PC-3 (cell line): ENCODE data around the gene AP3B2. TPM values are rescaled to one million over a fixed set of nuclear protein-coding genes. Genes with fewer than 3 reads are reported as not detected.

Source experiments
- ATAC-seq: fragments of 200-7000 bp; cut with Tn5 transposase; 2 replicates; pipeline ENCODE4 v1.9.1; 2020; ENCODE audit warnings: mild to moderate bottlenecking, moderate library complexity
- BruUV-seq: library from RNA; stranded (reverse); fragments of 400-500 nt; replicated peaks from 2 replicates; lab custom pipeline; 2021; lab: Mats Ljungman, UMichigan
- CTCF ChIA-PET: fragments of 300-600 bp; sonication (Branson Sonifier 250); formaldehyde crosslinking; loops from one replicate; lab custom pipeline; 2022; ENCODE audit warnings: antibody characterized with exemption; lab: Charles Lee
- POLR2A ChIA-PET: fragments of 300-600 bp; sonication (Branson Sonifier 250); formaldehyde crosslinking; loops from one replicate; lab custom pipeline; 2022; ENCODE audit warnings: antibody characterized with exemption; ENCODE audit not compliant: unreplicated experiment; lab: Charles Lee
- DNase-seq: peaks from one replicate; pipeline ENCODE4 v3.0.0-alpha.2; 2015
- H2AFZ ChIP-seq: fragments of 300-600 bp; sonication (generic); 2 replicates; pipeline ENCODE4 v1.6.0; 2016; ENCODE audit warnings: antibody characterized with exemption, low read length
- H3F3A ChIP-seq: fragments of 300-600 bp; sonication (generic); one replicate; pipeline ENCODE4 v1.6.0; 2017; ENCODE audit warnings: antibody characterized with exemption, low read length, control low read depth, mild to moderate bottlenecking; ENCODE audit not compliant: unreplicated experiment
- H3K27ac ChIP-seq: fragments of 300-600 bp; sonication (generic); 2 replicates; pipeline ENCODE4 v1.5.1; 2016; ENCODE audit warnings: mild to moderate bottlenecking, low read length
- H3K27me3 ChIP-seq: fragments of 300-600 bp; sonication (generic); 2 replicates; pipeline ENCODE4 v1.6.1; 2016; ENCODE audit warnings: low read length, mixed read lengths
- H3K36me3 ChIP-seq: fragments of 300-600 bp; sonication (generic); 2 replicates; pipeline ENCODE4 v1.6.1; 2016; ENCODE audit warnings: low read depth, mixed run types, low read length, mixed read lengths
- H3K4me1 ChIP-seq: fragments of 300-600 bp; sonication (generic); 2 replicates; pipeline ENCODE4 v1.5.1; 2016; ENCODE audit warnings: low read length; ENCODE audit not compliant: insufficient read depth
- H3K4me2 ChIP-seq: fragments of 300-600 bp; sonication (generic); 2 replicates; pipeline ENCODE4 v1.6.0; 2016; ENCODE audit warnings: low read length
- H3K4me3 ChIP-seq: fragments of 300-600 bp; sonication (generic); 2 replicates; pipeline ENCODE4 v1.5.1; 2016; ENCODE audit warnings: mild to moderate bottlenecking, low read length, mixed read lengths
- H3K79me2 ChIP-seq: fragments of 300-600 bp; sonication (generic); 2 replicates; pipeline ENCODE4 v1.6.1; 2017; ENCODE audit warnings: low read length, mixed read lengths
- H3K9ac ChIP-seq: fragments of 300-600 bp; sonication (generic); 2 replicates; pipeline ENCODE4 v1.6.0; 2016; ENCODE audit warnings: mild to moderate bottlenecking, low read length
- H3K9me2 ChIP-seq: fragments of 300-600 bp; sonication (generic); replicated peaks from 2 replicates; pipeline ENCODE4 v1.6.1; 2016; ENCODE audit warnings: mixed run types, low read length, mixed read lengths
- H3K9me3 ChIP-seq: fragments of 300-600 bp; sonication (generic); 2 replicates; pipeline ENCODE4 v1.6.1; 2016; ENCODE audit warnings: low read length, mixed read lengths
- H4K20me1 ChIP-seq: fragments of 300-600 bp; sonication (generic); 2 replicates; pipeline ENCODE4 v1.6.1; 2016; ENCODE audit warnings: low read length, mixed read lengths
- EZH2 ChIP-seq: fragments of 300-600 bp; sonication (generic); IDR thresholded peaks from one replicate; pipeline ENCODE4 v1.6.1; 2017; ENCODE audit warnings: antibody characterized with exemption, mild to moderate bottlenecking, low read length; ENCODE audit not compliant: unreplicated experiment
- EZH2phosphoT487 ChIP-seq: fragments of 300-600 bp; sonication (generic); IDR thresholded peaks from 2 replicates; pipeline ENCODE4 v1.6.1; 2018; ENCODE audit warnings: mild to moderate bottlenecking, antibody characterized with exemption, low read length, borderline replicate concordance
- intact Hi-C: fragments of 100-400 bp; cut with micrococcal nuclease; formaldehyde crosslinking; loops from 2 replicates; pipeline ENCODE4 v1.9.0; 2023
- total RNA-seq: library from RNA; depleted of rRNA; stranded (reverse); fragments of >200 nt; gene quantifications from 2 replicates; pipeline ENCODE4 v1.2.3, GENCODE V29; 2014
- TF ChIP-seq, protein P1 (sequence below): fragments of 300-600 bp; sonication (generic); conservative IDR thresholded peaks from 2 replicates; pipeline ENCODE4 v1.5.1; 2017; ENCODE audit warnings: antibody characterized with exemption, low read depth, mild to moderate bottlenecking, low read length

Gene AP3B2
- total RNA-seq, 1 experiment from 2014 or later: 0.47 TPM

DNA sequence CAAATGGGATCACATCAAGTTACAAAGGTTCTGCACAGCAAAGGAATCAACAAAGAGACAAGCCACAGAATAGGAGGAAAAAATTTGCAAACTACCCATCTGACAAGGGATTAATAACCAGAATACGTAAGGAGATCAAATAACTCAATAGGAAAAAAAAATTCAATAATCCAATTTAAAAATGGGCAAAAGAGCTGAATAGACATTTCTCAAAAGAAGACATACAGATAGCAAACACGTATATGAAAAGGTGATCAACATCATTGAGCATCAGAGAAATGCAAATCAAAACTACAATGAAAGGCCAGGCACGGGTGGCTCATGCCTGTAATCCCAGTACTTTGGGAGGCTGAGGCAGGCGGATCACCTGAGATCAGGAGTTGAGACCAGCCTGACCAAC lies 39.0 kb downstream of the AP3B2 start:
- Histone ChIP-seq H3K9me2 (no peaks in the 10 kb centered on the region), H3K9ac (no peak overlapping the region), H3K9me3 (no peaks in the 10 kb centered on the region), H2AFZ (no peak overlapping the region), H3K79me2 (no peaks in the 10 kb centered on the region), H3K4me2 (no peak overlapping the region), H3F3A (no peaks in the 10 kb centered on the region), H3K4me1 (no peaks in the 10 kb centered on the region), H3K27me3 (peaks cover 5% of the 10 kb centered on the region), H3K36me3 (no peaks in the 10 kb centered on the region), H3K4me3 (no peak overlapping the region), H4K20me1 (no peaks in the 10 kb centered on the region), H3K27ac (no peak overlapping the region)
- no peak for ATAC-seq
- TF ChIP-seq, protein P1, sequence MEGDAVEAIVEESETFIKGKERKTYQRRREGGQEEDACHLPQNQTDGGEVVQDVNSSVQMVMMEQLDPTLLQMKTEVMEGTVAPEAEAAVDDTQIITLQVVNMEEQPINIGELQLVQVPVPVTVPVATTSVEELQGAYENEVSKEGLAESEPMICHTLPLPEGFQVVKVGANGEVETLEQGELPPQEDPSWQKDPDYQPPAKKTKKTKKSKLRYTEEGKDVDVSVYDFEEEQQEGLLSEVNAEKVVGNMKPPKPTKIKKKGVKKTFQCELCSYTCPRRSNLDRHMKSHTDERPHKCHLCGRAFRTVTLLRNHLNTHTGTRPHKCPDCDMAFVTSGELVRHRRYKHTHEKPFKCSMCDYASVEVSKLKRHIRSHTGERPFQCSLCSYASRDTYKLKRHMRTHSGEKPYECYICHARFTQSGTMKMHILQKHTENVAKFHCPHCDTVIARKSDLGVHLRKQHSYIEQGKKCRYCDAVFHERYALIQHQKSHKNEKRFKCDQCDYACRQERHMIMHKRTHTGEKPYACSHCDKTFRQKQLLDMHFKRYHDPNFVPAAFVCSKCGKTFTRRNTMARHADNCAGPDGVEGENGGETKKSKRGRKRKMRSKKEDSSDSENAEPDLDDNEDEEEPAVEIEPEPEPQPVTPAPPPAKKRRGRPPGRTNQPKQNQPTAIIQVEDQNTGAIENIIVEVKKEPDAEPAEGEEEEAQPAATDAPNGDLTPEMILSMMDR: no peak
- no peak for TF ChIP-seq EZH2
- TF ChIP-seq EZH2phosphoT487: no peak
- intact Hi-C loops: no loop called here
- CTCF ChIA-PET: no interaction called here
- no TSS peak for BruUV-seq
- POLR2A ChIA-PET: no interaction called here
- no peak for DNase-seq

DNA sequence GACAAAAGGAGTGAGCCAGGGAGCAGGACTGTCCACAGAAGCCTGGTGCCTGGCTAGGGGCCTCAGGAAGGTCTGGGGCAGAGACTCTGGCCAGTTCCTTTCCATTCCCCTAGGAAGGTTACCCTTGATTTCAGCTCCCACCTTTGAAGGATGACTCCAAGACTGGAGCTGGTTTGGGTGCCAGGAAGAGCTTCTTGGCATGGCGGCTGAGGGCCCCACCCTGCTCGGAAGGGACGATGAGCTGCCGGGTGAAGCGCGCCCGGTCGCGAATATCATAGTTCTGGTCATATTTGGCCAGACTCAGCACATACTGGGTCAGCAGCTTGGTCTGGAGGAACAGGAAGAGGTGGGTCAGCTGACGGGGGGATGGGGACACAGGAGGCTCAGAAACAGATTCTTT lies 43.1 kb downstream of the AP3B2 start:
- H3K4me1 ChIP-seq: no peaks in the 10 kb centered on the region
- no peaks in the 10 kb centered on the region for H3K9me3 ChIP-seq
- no peak overlapping the region for H3K27ac ChIP-seq
- ATAC-seq (no peak), DNase-seq (no peak)
- H3K4me2 ChIP-seq: no peak overlapping the region
- no peak overlapping the region for H3K4me3 ChIP-seq
- intact Hi-C loops: no loop called here
- no peaks in the 10 kb centered on the region for H3F3A ChIP-seq
- ChIA-PET POLR2A (no interaction called here), CTCF (no interaction called here)
- TF ChIP-seq, protein P1: no peak
- TF ChIP-seq EZH2phosphoT487: no peak
- no peak for TF ChIP-seq EZH2
- H2AFZ ChIP-seq: no peak overlapping the region
- no TSS peak for BruUV-seq
- no peaks in the 10 kb centered on the region for H3K79me2 ChIP-seq
- no peaks in the 10 kb centered on the region for H3K9me2 ChIP-seq
- H3K9ac ChIP-seq: no peak overlapping the region
- H3K27me3 ChIP-seq: peaks cover 7% of the 10 kb centered on the region
- H3K36me3 ChIP-seq: no peaks in the 10 kb centered on the region
- H4K20me1 ChIP-seq: no peaks in the 10 kb centered on the region

DNA sequence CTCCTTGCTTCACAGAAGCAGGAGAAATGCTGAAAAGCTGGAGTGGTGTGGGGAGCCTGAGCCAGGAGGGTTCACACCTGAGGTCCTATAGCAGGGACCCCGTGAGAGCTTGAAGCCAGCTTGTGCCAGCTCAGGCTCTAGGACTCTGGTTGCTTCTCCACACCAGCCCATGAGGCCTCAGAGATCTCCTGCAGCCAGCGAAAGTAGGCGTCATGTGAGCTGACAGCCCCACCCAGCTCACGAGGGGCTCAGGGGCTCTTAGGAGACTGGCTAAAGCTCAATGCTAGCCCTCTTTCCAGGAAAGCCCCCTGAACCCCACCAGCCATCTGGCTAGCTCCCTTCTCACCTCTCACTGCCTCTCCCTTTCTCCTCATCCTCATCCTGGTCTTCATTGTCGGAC lies 45.7 kb downstream of the AP3B2 start:
- Histone ChIP-seq H3K9me2 (no peaks in the 10 kb centered on the region), H3F3A (no peaks in the 10 kb centered on the region), H3K27me3 (peaks cover 7% of the 10 kb centered on the region), H3K9me3 (no peaks in the 10 kb centered on the region), H3K4me2 (no peak overlapping the region), H3K79me2 (no peaks in the 10 kb centered on the region), H3K36me3 (no peaks in the 10 kb centered on the region), H3K4me3 (no peak overlapping the region), H3K4me1 (no peaks in the 10 kb centered on the region), H4K20me1 (no peaks in the 10 kb centered on the region), H3K9ac (no peak overlapping the region), H3K27ac (no peak overlapping the region), H2AFZ (no peak overlapping the region)
- ChIA-PET CTCF (no interaction called here), POLR2A (no interaction called here)
- no peak for DNase-seq
- TF ChIP-seq, protein P1: no peak
- TF ChIP-seq EZH2phosphoT487 (no peak), EZH2 (no peak)
- no peak for ATAC-seq
- BruUV-seq: no TSS peak
- intact Hi-C loops: no loop called here
